Activated CD4-positive, alpha-beta T cell treated with anti-CD3 and anti-CD28 coated beads for 4 hours (primary cell): ENCODE data around the gene FBXO10.
A peak's percentile ranks its signal among the peaks of the same experiment; 100 is the strongest.
"Not testable (repeated sequence)": the region's sequence is repeated elsewhere in the genome, so short reads cannot be mapped to it uniquely, and the experiment has no call there.

Experiments
- DNase-seq, 2 donors: peaks; one replicate each; pipeline ENCODE4 v3.0.0-alpha.2; 2020

Gene FBXO10

DNA sequence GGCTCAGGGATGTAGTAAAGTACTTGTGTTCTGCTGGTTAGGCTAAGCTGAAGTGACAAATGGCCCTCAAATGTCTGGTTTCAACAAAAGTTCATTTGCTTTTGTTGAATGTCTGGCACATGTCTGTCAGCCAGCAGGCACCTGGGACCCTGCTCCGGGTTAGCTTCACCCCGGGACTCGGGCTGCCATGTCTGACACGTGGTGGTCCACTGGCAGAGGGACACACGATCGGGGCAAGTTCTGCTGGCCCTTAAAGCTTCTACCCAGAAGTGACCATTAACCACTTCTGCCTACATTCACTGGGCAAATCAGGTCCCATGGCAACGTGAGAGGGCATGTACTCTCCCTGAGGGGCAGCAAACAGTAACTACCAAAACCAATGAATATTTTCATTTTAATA, 66.6 kb downstream of the FBXO10 start:
- no peak for DNase-seq

GRCh38 chr9:37508834-37509206, 67.4 kb downstream of the FBXO10 start:
- no peak for DNase-seq

DNA sequence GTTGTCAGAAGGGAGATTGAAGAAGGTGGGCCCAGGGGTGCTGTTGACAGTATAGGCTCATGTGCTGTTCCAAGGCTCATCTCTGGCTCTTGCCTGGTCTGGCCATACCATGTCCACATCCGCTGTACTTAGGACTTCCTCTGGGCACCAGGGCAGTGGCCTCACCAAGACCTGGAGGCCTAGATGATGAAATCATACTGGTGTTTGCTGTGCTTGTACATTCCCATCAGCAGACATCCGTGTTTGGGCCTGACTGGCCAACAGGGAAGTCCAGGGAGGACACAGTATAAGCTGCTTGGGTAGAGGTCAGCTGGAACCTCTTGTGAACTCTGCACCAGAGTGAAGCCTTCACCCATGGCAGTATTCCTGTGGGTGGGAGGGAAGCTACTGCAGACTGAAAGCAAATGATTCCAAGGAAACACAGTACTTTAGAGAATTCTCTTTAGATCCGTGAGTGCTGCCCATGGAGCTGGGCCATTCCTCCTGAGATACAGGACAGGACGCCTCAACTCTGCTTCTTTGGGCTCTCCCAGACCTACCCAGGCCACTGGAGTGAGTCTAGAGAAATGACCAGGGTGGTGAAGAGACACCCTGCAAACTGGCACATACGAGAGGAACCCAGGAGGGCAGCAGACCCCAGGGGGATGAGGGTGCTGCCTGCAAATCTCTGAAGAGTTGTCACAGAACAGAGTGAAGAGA, 67.9 kb downstream of the FBXO10 start:
- no peak for DNase-seq

DNA sequence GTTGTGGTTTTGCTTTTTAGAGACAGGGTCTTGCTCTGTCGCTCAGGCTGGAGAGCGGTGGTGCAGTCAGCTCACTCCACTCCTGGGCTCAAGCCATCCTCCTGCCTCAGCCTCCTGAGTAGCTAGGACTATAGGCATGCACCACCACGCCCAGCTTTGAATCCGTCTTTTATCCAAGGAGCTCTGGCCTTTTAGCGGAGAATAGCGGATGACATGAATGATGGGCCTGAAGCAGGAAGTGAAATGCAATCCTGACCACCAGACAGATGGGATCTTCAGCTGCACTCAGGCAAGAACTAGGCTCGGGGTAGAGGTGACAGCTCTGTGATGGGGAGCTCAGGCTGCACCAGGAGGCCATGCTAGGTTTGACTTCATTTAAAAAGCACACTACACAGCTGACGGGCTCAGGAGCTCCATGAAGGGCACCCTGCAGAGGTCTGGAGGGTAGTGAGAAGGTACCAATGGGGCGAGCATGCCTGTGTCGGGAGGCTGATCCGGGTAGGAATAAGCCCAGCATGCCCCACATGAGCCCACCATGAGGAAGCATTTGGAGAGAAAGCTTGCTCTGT, 68.5 kb downstream of the FBXO10 start:
- DNase-seq = no peak

DNA sequence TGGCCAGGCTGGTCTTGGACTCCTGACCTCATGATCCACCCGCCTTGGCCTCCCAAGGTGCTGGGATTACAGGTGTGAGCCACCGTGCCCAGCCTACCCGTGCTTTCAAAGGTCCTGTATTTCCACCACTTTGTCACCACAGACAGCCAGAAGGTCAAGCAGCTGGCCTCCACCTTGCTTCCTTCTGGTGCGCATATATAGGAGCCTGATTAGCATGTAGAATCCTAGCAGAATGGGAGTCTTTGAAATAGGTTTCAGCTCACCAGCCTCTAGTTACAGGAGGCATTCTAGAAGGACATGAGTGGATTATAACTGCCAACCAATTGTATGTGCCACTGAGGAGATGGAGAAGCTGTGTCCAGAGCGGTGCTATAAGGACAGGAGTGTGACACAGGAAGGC, 71.6 kb downstream of the FBXO10 start:
- DNase-seq = no peak

GRCh38 chr9:37503736-37504135, 72.4 kb downstream of the FBXO10 start:
- peak; percentile 8 to 21 for DNase-seq

DNA sequence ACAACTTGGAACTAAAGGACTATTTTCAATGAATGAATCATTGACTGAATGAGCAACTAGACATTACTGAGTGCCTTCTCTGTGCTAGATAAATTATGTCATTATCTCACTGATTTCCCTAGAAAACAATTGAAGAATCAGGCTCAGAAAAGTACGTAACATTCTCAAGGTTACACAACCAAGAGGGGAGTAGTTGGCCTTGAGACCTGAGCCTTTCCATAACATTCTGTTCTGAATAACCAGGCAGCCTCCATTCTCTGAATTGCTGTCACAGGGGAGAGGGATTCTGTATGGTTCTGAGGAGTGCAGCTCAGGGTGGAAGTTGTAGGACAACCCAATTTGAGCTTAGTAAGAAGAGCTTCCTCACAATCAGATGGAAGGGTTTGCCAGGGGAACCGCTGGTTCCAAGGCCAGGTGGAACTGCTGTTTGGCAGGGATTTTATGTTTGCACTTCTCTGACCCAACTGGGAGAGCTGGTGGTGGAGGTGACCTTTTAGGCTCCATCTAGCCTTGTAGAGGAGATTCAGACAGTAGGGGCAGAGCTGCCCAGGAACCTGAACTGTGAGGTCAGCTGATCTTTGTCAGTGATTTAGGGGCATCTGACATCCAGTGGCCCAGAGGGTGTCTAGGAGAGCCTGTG, 74.1 kb downstream of the FBXO10 start:
- DNase-seq = no peak

DNA sequence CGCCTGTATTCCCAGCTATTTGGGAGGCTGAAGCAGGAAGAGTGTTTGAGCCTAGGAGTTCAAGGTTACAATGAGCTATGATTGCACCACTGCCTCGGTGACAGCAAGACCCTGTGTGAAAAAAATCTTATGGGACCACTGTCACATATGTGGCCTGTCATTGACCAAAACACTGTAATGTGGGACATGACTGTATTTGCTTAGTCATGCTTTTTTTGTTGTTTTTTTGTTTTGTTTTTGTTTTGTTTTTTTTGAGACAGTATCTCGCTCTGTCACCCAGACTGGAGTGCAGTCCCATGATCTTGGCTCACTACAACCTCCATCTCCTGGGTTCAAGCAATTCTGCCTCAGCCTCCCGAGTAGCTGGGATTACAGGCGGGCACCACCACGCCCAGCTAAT, 76.9 kb downstream of the FBXO10 start:
- DNase-seq = no peak

- DNase-seq = no peak
Measured at GRCh38 chr9:37498457-37498856, 77.7 kb downstream of the FBXO10 start.

DNA sequence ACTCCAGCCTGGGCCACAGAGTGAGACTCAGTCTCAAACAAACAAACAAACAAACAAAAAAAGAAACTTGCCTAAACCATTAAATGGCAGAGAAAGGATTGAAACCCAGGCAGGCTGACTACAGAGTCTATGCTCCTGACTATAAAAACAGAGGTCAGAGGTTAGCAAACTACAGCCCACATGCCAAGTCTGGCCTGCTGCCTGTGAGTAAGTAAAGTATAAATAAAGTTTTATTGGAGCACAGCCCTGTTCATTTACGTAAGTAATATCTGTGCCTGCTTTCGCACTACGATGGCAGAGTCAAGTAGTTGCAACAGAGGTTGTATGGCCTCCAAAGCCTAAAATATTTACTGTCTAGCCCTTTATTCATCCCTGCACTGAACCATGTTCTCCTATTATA, 78.9 kb downstream of the FBXO10 start:
- DNase-seq = no peak

DNA sequence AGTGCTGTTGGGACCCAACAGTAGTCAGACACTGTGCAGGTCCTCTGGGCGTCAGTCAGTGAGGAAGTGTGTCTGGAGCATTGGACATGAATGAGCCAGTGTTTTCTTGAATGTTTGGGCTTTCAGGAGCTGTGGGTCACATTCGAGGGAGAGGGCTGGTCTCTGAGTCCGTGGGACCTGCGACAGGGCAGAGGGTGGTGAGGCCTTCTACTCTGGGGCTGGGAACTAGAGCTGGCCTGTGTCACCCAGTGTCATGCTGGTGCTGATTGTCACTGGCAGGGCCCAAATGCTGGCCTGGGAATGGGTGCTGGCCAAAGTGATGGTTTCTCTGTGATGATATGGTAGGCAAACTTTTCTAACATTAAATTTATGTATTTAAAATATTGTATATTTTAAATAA, 80.2 kb downstream of the FBXO10 start:
- no peak for DNase-seq

DNA sequence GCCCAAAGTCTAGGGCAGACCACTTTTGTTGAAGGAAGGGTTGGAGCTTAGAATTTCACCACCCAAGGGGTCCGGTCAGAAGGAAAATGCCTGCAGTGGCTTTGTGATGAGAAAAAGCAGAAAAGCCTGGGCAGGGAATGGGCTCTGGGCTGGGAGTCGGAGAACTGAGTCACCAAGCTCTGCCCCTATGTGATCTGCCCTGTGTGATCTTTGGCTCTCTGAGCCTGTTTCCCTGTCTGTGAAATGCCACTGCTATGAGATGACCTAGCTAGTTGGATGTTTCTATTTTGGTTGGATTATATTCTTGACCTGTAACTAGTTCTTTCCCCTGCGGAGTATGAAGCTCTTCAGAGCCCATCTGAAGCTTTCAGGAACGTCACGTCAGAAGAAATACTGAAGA, 80.6 kb downstream of the FBXO10 start:
- DNase-seq = no peak

- DNase-seq = no peak
Measured at GRCh38 chr9:37491939-37492338, 84.2 kb downstream of the FBXO10 start.

GRCh38 chr9:37486616-37487548, 89.3 kb downstream of the FBXO10 start:
- DNase-seq = peak in 1 of 2 donors; percentile 18

DNA sequence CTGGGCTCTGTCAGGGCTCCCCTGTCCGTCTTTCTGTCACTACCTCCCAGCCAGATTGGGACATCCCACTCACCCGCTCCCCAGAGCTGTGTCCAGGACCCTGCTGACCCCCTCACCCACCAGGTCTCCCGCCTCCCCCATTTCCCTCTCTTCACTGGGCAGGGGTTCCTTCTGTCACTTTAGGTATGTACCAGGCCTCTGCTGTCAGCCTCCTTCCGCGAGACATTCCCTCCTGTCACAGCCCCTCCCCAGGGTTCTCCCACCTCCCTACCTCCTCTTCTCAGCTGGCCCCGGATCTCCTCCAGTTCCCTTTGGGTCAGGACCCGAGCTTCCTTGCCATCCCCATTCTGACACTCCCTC, 89.9 kb downstream of the FBXO10 start:
- no peak for DNase-seq

GRCh38 chr9:37485389-37486255, 90.6 kb downstream of the FBXO10 start, which contains the start of gene POLR1E:
Gene POLR1E (plus strand): TSS chr9:37485948. CDS start chr9:37486048, 100 bp downstream.
- peak; percentile 95 for DNase-seq

DNA sequence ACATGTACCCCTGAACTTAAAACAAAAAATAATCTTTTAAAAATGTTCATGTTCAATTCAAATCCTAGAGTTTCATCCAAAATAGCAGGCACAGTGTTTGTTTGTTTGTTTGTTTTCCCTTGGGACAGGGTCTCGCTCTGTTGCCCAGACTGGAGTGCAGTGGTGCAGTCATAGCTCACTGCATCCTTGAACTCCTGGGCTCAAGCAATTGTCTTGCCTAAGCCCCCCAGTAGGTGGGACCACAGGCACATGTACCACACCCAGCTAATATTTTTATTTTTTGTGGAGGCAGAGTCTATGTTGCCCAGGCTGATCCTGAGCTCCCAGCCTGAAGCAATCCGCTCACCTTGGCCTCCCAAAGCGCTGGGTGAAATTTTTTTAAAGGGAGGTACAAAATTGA, 95.4 kb downstream of the FBXO10 start:
- DNase-seq = no peak

DNA sequence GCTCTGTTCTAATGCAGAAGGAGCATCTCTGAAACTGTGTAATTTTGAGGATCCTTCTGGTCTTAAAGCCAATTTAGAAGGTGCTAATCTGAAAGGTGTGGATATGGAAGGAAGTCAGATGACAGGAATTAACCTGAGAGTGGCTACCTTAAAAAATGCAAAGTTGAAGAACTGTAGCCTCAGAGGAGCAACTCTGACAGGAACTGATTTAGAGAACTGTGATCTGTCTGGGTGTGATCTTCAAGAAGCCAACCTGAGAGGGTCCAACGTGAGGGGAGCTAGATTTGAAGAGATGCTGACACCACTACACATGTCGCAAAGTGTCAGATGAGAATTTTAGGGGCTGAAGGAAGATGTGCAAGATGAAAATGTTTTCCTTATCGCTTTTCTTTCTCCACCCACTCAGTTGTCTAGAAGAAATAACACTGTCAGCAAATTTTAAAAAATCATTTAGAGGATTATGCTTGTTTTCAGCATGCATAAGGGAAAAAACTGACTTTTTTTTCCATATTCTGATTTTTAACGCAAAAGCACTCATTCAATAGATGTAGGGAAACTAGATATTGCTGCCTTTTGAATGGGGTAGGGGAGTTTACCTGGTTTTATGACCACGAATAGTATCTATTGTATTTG, 98.1 kb downstream of the FBXO10 start:
- not testable (repeated sequence) for DNase-seq

DNA sequence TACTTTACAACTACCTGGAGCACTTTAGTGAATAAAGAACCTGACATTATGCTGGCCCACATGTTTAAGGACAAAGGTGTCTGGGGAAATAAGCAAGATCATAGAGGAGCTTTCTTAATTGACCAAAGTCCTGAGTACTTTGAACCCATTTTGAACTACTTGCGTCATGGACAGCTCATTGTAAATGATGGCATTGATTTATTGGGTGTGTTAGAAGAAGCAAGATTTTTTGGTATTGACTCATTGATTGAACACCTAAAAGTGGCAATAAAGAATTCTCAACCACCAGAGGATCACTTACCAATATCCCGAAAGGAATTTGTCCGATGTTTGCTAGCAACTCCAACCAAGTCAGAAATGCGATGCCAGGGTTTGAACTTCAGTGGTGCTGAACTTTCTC, 98.7 kb downstream of the FBXO10 start:
- DNase-seq = not testable (repeated sequence)

GRCh38 chr9:37476930-37477329, 99.2 kb downstream of the FBXO10 start:
- no peak for DNase-seq

DNA sequence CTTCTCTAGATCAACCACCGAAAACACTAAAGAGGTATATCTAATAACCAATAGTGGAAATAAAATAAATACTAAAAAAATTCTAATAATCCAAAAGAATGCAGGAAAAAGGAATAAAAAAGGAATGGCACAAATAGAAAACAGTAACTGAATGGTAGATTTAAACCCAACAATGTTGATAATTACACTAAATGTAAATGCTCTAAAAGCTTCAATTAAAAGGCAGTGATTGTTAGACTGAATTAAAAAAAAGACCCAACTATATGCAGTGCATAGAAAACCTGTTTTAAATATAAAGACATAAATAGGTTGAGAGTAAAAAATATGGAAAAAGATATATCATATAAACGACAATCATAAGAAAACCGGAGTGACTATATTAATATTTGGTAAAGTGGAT, 101.7 kb downstream of the FBXO10 start:
- DNase-seq = no peak

DNA sequence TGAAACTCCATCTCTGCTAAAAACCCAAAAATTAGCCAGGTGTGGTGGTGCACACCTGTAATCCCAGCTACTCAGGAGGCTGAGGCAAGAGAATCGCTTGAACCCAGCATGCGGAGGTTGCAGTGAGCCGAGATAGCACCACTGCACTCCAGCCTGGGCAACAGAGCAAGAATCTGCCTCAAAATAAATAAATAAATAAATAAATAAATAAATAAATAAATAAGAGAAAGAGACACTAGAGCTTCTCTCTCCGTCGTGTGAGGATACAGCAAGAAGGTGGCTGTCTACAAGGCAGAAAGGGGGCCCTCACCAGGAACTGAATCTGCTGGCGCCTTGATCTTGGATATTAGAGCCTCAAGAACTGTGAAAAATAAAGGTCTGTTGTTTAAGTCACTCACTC, 102.2 kb downstream of the FBXO10 start:
- not testable (repeated sequence) for DNase-seq
